Measurements from ENCODE around the gene NR2C1.
"Not testable (repeated sequence)": the region's sequence is repeated elsewhere in the genome, so short reads cannot be mapped to it uniquely, and the experiment has no call there.

NR2C1 gene

DNA sequence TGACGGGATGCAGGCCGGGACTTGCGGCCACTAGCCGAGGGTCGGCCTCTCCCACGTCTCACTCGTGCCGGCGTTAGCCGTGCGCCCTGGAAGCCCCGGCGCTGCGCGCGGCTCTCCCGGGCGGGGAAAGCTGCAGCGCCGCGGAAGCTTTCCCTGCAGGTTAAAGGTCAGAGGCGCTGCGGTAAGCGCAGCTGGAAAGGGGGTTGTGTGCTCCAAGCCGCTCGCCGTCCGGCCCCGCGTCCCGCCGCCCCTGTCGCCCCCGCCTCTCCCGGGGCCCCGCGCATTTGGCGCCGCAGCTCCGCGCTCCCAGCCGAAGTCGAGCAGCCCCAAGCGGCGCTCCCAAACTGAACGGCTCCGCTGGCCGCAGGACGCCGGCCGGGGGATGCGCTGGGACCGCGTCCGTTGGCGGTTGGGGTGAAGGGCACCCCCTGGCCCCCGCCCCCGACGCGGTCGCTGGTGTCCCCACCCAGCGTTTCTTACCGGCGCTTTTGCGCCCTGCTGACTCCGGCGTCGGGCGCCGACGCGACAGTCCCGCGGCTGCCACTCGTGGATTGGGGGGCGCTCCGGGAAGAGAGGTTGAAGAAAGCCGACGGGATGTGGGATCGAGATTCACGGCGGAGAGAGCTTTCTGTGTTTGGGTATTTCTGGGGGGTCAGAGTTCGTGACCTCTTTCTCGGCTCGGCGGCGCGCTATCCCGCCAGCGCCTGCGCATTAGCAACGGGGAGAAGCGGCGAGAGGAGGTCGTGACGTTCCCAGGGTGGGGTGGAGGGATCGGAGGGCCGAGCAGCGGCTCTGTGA is at the start of gene NR2C1:
Gene NR2C1, minus strand, starts transcription at position 719 of the 798 bp plus-strand sequence. CDS start 6,234 bp downstream, outside the sequence.
- DNase-seq, result peak; percentile 86

DNA sequence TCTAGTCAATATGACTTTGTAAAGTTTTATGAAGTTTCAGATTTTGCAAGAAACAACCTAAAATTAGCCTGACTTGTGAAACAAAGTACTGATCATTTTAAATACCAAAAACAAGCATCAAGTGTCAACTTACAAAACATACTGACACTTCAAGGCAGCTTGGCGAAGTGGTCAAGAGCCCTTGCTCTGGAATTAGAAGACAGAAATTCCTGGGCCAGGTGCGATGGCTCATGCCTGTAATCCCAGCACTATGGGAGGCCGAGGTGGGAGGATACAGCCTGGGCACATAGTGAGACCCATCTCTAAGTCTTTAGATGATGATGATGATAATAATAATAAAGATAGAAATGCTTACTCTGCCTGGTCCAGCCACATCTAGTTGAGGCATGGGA is 45.4 kb upstream of the NR2C1 start:
- DNase-seq, result no peak

DNA sequence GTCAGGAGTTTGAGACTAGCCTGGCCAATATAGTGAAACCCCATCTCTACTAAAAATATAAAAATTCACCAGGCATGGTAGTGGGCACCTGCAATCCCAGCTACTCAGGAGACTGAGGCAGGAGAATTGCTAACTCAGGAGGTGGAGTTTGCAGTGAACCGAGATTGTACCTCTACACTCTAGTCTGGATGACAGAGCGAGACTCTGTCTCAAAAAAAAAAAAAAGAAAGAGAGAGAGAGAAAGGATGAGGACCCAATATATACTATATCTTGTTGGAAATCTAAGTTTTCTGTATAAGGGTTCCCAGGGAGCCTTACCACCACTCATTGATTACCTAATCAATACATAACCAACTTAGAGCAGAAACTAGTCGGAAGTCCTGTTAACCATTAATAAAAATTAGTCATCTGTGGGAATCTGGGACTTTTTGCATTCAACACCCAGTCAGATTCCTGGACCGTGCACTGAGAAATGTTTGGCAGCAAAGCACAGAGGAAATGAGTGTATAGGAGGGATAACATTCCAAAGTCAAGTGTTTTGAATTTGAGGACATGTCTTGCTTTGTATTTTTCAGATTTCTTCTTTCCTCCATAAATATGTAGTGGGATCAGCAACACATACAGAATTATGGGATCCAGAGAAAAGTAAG is 44.8 kb upstream of the NR2C1 start:
- no peak for DNase-seq

DNA sequence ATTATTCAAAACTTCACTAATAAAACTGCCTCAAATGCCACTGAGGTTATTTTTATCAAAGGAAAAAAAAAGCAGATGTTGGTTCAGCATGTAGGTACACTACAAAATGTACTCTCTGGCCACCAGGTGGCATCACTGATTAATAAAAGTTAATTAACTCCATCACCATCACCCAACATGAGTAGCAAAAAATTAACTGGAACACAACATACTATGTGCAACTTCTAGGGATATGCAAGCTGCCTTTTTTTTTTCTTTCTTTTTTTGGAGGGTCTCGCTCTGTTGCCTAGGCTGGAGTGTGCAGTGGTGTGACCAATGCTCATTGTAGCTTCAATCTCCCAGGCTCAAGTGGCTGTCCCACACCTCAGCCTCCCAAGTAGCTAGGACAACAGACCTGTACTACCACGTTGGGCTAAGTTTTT is 43.8 kb upstream of the NR2C1 start:
- peak; percentile 59 for DNase-seq

DNA sequence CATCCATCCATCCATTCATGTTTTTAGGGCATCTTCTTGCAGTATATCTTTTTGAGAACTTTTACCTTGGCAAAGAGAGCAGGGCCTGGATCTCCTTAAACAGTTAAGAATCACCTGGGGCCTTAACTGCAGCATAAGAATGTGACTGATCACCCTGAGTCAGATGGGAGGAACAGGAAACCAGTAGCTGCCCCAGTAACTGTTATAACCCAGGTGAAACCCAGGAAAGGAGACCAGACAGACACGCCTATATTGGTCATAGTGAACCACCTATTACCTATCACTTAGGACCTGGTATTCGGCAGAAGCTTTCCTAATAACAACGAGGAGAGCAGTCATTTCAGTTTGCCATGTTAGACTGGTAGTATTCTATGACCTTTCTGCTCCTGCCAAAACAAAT is 43.4 kb upstream of the NR2C1 start:
- DNase-seq, result no peak

DNA sequence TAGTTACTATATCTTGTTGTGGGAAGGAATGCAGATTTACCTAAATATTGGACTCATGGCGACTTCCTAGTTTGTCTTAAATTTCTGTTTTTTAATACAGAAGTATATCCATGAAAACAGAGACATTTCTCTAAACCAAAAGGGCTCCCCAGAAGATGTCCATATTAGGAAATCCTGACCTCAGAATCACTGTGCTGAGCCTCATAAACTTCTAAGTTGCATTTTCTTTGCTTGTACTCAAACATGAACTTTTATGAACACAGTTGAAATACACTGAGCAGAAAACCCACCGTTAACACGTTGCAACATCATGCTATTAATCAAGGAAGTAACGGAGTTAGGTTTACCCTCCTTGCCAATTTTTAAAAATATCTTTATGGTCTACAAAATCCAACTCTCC is 42.9 kb upstream of the NR2C1 start:
- DNase-seq, result no peak

DNA sequence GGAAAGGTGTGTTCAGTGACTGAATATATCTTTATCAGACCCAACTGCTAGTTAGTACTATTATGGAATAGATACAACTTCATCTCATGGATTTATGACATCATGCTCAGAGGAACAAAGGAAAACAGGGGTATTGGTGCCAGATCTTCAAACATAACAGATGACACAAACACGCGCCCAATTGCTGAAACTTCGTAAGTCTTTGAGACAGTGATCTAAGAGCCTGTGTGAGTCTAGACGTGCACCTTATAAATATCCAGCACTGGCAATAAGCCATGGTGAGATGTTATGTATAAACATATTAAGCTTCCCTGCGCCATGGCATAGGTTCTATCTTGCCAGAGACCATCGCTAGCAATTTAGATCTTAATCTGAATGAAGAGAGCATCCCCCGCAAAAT is 42.2 kb upstream of the NR2C1 start:
- DNase-seq, result no peak

DNA sequence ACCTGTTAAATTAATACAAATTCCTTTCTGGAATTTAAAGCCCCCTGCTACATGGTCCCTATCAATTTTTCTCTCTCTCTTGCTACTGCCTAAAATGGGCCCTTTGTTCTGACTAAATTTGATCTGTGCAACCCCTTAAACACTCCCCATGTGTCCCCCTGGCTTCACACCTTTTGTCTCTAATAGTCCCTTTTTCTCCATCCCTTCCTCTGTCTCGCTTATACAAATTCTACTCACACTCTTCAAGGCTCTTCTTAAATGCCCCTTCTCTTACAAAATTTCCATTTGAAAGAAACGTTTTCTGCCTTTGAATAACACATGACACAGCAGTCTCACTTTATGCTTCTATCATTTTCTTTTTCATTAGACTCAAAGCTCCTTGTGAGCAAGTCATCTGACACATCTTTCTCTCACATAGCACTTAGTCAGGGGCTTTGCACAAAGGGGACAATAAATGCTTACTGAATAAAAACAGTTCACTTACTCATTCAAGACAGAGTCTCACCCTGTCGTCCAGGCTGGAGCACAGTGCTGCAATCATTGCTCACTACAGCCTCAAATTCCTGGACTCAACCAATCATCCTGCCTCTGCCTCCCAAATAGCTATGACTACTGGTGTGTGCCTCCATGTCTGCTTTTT is 41.5 kb upstream of the NR2C1 start:
- DNase-seq, result no peak

DNA sequence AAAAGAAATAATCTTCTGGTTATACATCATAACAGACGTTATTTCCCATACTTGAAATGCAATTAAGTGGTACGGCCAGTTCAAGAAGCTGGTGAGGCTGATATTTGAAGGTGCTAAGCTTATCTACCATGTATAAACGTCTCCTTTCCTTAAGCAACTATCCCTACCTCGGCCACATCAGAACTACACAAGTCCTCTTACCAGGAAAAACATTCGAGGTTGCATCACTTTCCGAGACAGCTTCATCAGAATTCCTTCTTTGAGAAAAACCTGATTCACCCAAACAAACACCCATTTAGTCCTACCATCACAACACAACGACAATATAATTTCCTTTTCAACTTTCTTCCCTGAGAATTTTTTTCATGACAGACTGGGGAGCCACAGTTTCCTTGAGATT is 33.9 kb upstream of the NR2C1 start:
- DNase-seq, result no peak

DNA sequence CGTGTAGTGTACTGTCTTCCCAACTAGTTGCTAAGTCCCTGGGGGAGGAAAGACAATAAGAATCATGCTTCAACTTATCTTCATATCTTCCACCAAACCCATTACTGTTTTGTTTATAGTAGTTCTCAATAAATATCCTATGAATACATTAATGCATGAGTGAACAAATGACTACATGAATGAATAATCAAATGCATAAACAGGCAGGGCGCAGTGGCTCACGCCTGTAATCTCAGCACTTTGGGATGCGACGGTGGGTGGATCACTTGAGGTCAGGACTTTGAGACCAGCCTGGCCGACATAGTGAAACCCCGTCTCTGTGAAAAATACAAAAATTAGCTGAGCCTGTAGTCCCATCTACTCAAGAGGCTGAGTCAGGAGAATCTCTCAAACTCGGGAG is 32.1 kb upstream of the NR2C1 start:
- DNase-seq, result no peak

DNA sequence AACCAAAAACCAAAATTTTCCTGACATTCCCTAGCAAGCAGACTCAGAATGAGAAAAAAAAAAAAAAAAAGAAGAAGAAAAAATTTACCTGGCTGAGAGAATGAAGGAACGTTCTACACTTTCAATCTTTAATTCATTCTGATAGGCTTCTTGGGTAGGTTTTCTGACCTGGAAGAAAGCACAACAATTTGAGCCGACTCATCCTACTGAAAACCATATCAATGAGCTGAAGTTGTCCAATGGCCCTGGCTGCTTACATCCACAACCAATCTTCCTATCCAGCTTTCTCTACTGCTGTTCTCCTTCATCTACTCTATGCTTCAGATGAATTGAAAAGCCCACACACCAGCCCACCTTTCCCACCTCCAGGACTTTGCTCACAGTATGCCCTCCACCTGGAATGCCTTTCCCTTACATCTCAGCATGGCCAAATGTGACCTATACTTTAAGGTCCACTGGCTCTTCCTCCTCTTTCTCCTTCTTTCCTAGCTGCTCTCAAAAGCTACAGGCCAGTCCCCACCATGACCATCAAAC is 31.6 kb upstream of the NR2C1 start:
- DNase-seq, result no peak

DNA sequence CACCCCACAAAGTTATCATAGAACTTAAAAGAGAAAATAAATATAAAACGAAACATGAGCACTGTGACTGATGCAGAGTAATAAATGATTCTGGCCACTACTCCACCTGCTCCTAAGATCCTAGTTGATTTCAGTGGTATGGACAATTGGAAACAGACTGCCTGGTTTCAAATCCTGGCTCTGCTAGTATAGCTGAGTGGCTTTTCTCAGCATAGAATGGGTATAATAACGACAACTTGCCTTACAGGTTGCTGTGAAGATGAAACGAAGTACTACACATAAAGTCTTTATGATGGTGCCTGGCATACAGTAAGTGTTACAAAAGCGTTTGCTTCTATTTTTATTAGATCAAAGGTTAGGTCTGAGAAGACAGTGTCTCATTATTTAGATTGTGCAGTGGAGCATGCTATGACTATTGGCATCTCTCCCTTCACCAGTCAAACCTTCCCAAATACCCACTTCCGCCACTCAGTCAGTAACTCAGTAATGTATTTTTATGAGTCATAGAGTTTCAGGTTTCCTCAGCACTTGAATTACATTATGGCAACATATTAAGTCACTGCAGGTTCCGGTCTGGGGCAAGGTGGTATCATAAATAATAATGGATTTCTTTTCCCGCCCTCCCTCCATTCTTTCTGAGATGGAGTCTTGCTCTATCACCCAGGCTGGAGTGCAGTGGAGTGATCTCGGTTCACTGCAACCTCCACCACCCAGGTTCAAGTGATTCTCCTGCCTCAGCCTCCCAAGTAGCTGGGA is 29.7 kb upstream of the NR2C1 start:
- DNase-seq, result peak; percentile 1

DNA sequence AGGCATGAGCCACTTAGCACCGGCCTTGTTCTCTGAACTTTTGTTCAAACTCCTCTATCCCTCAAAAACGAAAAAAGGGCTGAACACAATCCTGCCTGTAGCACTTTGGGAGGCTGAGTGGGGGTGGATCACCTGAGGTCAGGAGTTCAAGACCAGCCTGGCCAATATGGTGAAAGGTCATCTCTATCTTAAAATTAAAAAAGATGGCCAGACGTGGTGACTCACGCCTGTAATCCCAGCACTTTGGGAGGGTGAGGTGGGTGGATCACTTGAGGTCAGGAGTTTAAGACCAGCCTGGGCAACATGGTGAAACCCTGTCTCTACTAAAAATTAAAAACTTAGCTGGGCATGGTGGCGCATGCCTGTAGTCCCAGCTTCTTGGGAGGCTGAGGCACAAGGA is 28.5 kb upstream of the NR2C1 start:
- not testable (repeated sequence) for DNase-seq

DNA sequence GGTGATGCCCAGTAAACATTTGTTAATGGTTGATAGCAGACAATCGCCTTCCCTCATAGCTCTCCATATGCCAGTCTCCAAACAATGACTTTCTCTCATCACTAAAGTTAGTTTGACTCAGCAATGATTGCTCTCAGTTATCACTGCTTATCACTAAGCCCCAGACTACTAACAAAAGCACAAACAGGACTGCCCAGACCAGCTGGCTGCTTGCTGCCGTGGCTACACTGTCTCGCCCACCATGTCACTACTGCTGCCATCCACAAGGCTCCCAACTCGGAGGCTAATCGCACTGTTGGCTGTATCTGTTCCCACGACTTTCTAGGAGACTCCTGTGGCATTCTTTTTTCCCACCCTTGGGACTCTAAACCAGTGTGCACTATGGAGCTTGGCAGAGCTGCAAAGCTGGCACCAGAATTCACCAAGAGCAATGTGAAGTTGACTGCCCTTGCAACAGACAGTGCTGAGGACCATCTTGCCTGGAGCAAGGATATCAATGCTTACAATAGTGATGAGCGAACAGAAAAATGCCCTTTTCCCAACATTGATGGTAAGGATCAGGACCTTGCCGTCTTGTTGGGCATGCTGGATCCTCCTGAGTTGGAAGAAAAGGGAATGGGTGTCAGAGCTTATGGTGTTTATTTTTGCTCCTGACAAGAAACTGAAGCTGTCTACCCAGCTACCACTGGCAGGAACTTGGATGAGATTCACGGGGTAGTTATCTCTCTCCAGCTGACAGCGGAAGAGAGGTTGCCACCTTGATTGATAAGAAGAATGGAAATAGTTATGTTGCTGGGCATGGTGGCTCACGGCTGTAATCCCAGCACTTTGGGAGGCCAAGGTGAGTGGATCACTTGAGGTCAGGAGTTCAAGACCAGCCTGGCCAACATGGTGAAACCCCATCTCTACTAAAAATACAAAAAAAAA is 27.1 kb upstream of the NR2C1 start:
- DNase-seq, result no peak

DNA sequence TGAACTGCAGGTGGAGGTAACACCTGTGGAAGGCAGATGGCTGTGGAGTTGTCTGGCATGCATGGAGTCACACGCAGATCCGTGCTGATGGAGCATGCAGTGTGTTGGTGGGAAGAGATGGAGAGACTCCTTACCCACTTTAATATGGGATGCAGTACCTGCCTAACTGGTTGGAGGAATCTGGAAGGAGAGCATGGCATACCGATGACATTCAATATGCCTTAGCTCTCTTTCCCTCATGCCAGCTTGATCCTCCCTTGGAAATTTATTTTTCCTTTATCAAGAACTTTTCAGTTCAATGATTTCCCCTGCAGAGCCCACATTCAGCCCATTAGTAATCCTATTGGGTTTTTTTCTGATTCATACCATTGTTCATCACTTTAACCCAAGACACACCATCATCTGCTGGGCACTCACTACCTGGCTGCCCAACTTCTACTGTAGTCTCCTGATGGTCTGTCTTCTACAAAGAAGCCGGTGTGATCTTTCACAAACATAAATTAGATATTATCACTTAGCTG is 25.9 kb upstream of the NR2C1 start:
- no peak for DNase-seq

DNA sequence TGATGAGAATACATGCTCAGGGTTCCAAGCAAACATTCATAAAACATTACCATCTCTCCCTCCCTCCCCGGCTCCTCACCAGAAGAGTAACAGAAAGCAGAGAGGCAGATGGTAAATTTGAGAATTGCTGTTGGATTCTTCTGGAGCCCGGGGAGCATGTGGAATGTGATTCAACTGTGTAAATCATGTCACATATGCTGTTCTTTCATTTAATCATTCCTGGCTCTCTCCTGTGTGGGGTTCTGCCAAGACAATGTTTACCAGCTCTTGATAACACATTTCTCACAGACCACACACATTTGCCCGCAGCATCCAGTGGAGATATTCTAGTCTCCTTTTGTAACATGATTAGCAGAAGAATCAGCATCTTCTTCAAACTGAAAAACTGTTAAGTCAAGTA is 23.4 kb upstream of the NR2C1 start:
- DNase-seq, result no peak

DNA sequence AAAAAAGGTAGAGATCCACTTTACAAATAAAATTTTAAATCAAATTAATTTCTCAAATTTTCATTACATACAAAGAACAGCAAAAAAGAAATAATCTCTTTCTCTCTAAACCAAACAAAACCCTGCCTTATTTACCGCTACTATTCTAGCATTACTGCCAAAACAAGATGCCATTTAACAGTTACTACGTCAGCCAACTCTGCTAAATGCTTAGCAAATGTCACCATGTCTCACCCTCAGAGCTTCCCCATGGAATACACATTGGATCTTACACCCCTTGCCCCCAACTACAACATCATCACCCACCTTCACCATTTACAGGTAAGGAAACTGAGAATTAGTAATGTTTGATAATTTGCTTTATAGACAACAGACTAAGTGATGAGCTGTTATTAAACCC is 23.0 kb upstream of the NR2C1 start:
- no peak for DNase-seq

DNA sequence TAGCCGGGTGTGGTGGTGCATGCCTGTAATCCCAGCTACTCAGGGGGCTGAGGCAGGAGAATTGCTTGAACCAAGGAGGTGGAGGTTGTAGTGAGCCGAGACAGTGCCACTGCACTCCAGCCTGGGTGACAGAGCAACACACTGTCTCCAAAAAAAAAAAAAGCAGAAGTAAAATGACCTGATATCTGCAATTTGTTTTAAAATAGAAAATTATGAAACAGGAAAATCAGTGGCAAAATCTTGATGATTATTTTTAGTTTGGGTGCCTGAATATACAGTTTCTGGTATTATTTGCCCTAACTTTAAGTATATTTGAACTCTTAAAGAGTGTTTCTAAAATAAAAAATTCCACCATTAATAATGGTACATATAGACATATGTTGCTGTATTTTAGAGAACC is 22.4 kb upstream of the NR2C1 start:
- not testable (repeated sequence) for DNase-seq

DNA sequence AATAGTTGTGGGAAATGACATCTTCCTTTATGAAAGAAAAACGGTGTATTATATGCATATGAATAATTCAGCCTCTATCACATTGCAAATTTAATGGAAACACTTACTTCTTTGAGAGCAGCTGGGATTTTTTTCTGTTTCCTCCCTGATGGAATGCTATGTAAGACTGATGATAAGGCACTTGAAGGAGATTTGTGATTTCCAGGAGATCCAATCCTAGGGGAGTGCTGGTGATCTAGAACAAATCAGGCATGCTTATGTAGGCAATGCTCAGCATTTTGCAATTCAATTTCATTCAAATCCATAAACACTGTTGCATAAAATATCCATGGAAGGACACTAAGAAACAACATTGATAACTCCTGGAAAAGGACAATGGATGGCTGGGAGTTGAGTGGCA is 16.0 kb upstream of the NR2C1 start:
- DNase-seq, result no peak

DNA sequence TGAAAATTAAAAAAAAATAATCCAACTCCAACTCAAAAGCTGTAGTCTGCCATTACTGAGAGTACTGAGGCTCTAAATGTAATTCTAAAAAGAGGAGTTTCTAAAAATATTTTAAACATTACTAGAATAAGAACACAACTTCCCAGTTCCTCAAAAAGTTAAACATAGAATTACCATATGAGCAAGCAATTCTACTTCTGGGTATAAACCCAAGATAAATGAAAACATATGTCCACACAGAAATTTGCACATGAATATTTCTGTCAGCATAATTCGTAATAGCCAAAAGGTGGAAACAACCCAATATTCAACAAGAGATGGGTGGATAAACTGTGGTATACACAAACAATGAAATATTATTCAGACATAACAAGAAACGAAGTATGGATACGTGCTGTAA is 15.0 kb upstream of the NR2C1 start:
- DNase-seq, result no peak

DNA sequence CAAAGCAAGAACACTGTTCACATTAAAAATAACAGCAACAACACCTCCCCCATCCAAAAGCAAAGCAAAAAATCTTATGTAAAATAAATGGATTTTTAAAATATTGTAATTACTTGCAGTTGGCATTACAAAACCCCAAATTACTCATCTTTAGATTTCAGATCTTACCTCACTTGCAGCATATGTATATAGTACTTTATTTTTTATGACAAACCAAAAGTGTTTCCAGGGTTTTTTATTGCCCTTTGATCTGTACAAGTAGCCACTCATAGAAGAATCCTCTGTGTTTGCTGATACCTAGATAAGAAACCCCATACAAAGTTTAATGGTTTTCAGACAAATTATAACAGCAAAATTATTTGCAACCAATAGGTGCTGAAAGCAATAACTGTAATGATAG is 12.2 kb upstream of the NR2C1 start:
- no peak for DNase-seq

DNA sequence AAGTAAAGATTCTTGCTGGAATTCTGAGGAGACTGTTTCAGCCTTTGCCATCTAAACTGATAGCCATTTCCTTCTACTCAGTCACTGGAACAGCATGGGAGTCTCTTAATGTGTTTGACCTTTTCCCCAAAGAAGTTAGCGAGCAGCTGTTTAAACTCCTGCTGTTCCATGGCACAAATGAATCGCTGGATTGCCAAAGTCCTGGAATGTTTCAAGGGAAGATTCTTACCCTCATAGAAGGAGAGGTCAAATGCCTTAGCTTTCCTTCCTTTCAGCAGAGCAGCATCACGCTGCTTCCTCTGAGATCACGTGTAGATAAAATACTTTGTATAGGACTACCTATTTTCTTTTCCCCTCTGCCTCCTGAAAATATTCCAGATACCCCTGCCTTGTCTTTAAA is 10.5 kb upstream of the NR2C1 start:
- no peak for DNase-seq

All from activated T-cell treated with anti-CD3 and anti-CD28 coated beads for 4 hours (primary cell).